MCF 10A (cell line): ENCODE results near the gene CNOT3. TPM values are rescaled to one million over a fixed set of nuclear protein-coding genes. Genes with fewer than 3 reads are reported as not detected.
"Not testable (repeated sequence)": the region's sequence is repeated elsewhere in the genome, so short reads cannot be mapped to it uniquely, and the experiment has no call there.

Experiments
- BruUV-seq: library from RNA; stranded (reverse); fragments of 400-500 nt; replicated peaks from 2 replicates; lab custom pipeline; 2021; lab: Mats Ljungman, UMichigan
- CTCF ChIA-PET: fragments of 300-600 bp; sonication (Branson Sonifier 250); formaldehyde crosslinking; extraction: SDS; loops from one replicate; lab custom pipeline; 2021; ENCODE audit warnings: antibody characterized with exemption, inconsistent platforms; lab: Yijun Ruan, JAX
- POLR2A ChIA-PET: fragments of 300-600, 350-650 bp; sonication (Branson Sonifier 250); formaldehyde crosslinking; extraction: SDS; loops from one replicate; lab custom pipeline; 2020; ENCODE audit warnings: antibody characterized with exemption, inconsistent platforms; lab: Yijun Ruan, JAX
- DNase-seq: peaks from one replicate; pipeline ENCODE4 v3.0.0-alpha.2; 2018; ENCODE audit not compliant: unreplicated experiment
- H3K27ac Mint-ChIP-seq: one replicate; pipeline ENCODE4 v1.8.0; 2022; ENCODE audit warnings: mild to moderate bottlenecking, low read depth, mixed read lengths; ENCODE audit not compliant: unreplicated experiment
- H3K27me3 Mint-ChIP-seq: one replicate; pipeline ENCODE4 v1.8.0; 2022; ENCODE audit warnings: mixed read lengths; ENCODE audit not compliant: insufficient read depth, unreplicated experiment
- H3K36me3 Mint-ChIP-seq: one replicate; pipeline ENCODE4 v1.8.0; 2022; ENCODE audit warnings: mild to moderate bottlenecking, moderate library complexity, mixed read lengths; ENCODE audit not compliant: insufficient read depth, unreplicated experiment
- H3K4me1 Mint-ChIP-seq: one replicate; pipeline ENCODE4 v1.8.0; 2022; ENCODE audit warnings: mixed read lengths; ENCODE audit not compliant: insufficient read depth, unreplicated experiment
- H3K4me3 Mint-ChIP-seq: one replicate; pipeline ENCODE4 v1.8.0; 2022; ENCODE audit warnings: mild to moderate bottlenecking, moderate library complexity, mixed read lengths; ENCODE audit not compliant: unreplicated experiment
- H3K9me3 Mint-ChIP-seq: one replicate; pipeline ENCODE4 v1.8.0; 2022; ENCODE audit warnings: mixed read lengths; ENCODE audit not compliant: unreplicated experiment
- intact Hi-C: fragments of 100-400 bp; cut with micrococcal nuclease; formaldehyde crosslinking; loops from 2 replicates; pipeline ENCODE4 v1.14.1; 2022
- total RNA-seq: library from RNA; stranded (reverse); gene quantifications from 2 replicates; pipeline ENCODE4 v1.2.3, GENCODE V29; 2022
- TF ChIP-seq, protein P1 (sequence below): fragments of 200-600 bp; IDR thresholded peaks from one replicate; pipeline ENCODE4 v1.8.0; 2022; ENCODE audit warnings: antibody characterized with exemption, mild to moderate bottlenecking; ENCODE audit not compliant: unreplicated experiment

Gene CNOT3
- total RNA-seq, 1 experiment from 2014 or later: 80.5 TPM

- BruUV-seq: no TSS peak
- intact Hi-C loops: no loop called here
- H3K27me3 Mint-ChIP-seq: no peaks in the 10 kb centered on the region
- DNase-seq: no peak
- no peak overlapping the region for H3K27ac Mint-ChIP-seq
- ChIA-PET POLR2A (interaction anchor here (0.5 kb wide), 1 partner anchor 21 kb away, joined by 4 read pairs; no protein-coding TSS in a partner anchor), CTCF (no interaction called here)
- H3K4me1 Mint-ChIP-seq: no peaks in the 10 kb centered on the region
- no peaks in the 10 kb centered on the region for H3K9me3 Mint-ChIP-seq
- H3K36me3 Mint-ChIP-seq: peaks cover 28% of the 10 kb centered on the region
- TF ChIP-seq, protein P1, sequence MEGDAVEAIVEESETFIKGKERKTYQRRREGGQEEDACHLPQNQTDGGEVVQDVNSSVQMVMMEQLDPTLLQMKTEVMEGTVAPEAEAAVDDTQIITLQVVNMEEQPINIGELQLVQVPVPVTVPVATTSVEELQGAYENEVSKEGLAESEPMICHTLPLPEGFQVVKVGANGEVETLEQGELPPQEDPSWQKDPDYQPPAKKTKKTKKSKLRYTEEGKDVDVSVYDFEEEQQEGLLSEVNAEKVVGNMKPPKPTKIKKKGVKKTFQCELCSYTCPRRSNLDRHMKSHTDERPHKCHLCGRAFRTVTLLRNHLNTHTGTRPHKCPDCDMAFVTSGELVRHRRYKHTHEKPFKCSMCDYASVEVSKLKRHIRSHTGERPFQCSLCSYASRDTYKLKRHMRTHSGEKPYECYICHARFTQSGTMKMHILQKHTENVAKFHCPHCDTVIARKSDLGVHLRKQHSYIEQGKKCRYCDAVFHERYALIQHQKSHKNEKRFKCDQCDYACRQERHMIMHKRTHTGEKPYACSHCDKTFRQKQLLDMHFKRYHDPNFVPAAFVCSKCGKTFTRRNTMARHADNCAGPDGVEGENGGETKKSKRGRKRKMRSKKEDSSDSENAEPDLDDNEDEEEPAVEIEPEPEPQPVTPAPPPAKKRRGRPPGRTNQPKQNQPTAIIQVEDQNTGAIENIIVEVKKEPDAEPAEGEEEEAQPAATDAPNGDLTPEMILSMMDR: no peak
- no peak overlapping the region for H3K4me3 Mint-ChIP-seq
Observed at GRCh38 chr19:54178581-54179261, 41.2 kb downstream of the CNOT3 start.

DNA sequence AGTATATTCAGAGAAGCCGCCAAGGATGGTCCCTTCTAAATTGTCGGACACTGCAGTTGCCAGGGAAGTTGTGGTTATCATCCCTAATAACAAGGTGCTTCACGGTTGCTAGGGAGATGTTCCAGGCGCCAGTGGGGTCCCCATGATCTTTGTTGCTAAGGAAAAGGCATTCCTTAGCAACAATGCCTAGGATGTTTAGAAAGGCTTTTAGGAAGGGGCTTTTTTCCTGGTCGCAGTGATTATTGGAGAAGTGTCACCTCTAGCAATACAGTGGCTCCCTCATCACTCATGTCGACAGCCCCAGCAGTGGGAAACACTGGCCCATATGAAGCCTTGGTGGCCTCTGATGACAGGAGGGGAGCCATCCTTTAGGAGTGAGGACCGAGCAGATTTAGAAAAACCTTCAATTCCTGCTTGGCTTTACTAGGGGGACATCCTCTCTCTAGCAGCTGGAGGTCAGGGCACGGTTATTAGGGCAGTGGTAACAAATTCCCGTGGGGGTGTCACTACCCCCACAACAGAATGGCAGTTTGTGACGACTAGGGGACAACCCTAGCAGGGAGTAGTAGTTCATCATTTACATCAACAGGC is 41.8 kb downstream of the CNOT3 start:
- CTCF ChIA-PET: interaction anchor here (0.5 to 1.1 kb wide), 2 partner anchors 11 to 174 kb away, joined by 3 to 4 read pairs; no protein-coding TSS in a partner anchor
- H3K27me3 Mint-ChIP-seq: no peaks in the 10 kb centered on the region
- no peak for DNase-seq
- TF ChIP-seq, protein P1: no peak
- peaks cover 34% of the 10 kb centered on the region for H3K36me3 Mint-ChIP-seq
- no TSS peak for BruUV-seq
- no peaks in the 10 kb centered on the region for H3K9me3 Mint-ChIP-seq
- no peak overlapping the region for H3K4me3 Mint-ChIP-seq
- no peak overlapping the region for H3K27ac Mint-ChIP-seq
- POLR2A ChIA-PET: interaction anchor here (0.5 kb wide), 1 partner anchor 21 kb away, joined by 4 read pairs; no protein-coding TSS in a partner anchor
- no peaks in the 10 kb centered on the region for H3K4me1 Mint-ChIP-seq
- intact Hi-C loops: no loop called here

DNA sequence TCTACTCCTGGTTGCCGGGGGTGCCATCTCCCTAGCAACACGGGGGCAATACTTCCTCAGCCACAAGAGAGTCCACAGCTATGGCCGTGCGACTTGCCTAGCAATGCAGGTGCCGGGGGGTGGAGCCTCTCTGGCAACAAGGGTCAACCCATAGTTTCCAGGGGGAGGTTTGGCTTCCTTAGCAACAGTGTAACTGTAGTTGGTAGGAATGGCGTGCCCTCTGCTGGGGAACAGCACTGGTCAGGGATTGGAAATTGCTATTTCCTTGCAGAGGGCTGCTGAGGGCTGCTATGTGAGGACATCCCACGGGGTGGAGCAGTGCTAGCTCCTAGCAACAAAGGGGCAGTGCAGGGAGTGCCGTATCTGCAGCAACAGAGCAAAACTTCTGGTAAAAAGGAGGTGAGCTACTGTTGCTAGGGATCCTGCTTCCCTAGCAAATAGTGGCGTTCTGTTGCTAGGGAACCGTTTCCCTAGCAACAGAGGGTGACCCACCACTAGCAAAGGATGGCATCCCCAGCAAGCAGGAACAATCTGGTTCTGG is 42.4 kb downstream of the CNOT3 start:
- intact Hi-C loops: no loop called here
- H3K27ac Mint-ChIP-seq: no peak overlapping the region
- H3K36me3 Mint-ChIP-seq: peaks cover 38% of the 10 kb centered on the region
- ChIA-PET POLR2A (no interaction called here), CTCF (interaction anchor here (0.5 to 1.1 kb wide), 3 partner anchors 12 to 174 kb away, joined by 3 to 4 read pairs (median 3); no protein-coding TSS in a partner anchor)
- H3K9me3 Mint-ChIP-seq: no peaks in the 10 kb centered on the region
- H3K4me1 Mint-ChIP-seq: no peaks in the 10 kb centered on the region
- no peak for DNase-seq
- H3K27me3 Mint-ChIP-seq: no peaks in the 10 kb centered on the region
- TF ChIP-seq, protein P1: no peak
- H3K4me3 Mint-ChIP-seq: no peak overlapping the region
- BruUV-seq: no TSS peak

- Mint-ChIP-seq H3K27me3 (no peaks in the 10 kb centered on the region), H3K27ac (no peak overlapping the region), H3K4me3 (no peak overlapping the region), H3K4me1 (no peaks in the 10 kb centered on the region), H3K9me3 (no peaks in the 10 kb centered on the region), H3K36me3 (peaks cover 44% of the 10 kb centered on the region)
- BruUV-seq: no TSS peak
- no peak for DNase-seq
- TF ChIP-seq, protein P1: no peak
- CTCF ChIA-PET: interaction anchor here (0.5 to 1.1 kb wide), 3 partner anchors 12 to 210 kb away, joined by 3 to 4 read pairs (median 3); no protein-coding TSS in a partner anchor
- intact Hi-C loops: no loop called here
- POLR2A ChIA-PET: no interaction called here
Observed at GRCh38 chr19:54180691-54181091, 43.1 kb downstream of the CNOT3 start.

DNA sequence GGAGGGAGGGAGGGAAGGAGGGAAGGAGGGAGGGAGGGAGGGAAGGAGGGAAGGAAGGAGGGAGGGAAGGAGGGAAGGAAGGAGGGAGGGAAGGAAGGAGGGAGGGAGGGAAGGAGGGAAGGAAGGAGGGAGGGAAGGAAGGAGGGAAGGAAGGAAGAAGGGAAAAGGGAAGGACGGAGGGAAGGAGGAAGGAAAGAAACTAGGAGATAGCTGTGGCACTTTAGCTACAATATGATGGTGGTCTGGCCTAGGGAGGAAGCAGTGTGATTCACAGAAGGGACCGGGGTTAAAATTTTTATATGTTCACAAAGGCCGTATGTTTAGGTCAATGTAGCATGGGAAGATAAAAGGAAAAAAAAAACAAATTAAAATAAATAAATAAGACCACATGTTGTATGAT is 44.3 kb downstream of the CNOT3 start:
- H3K27ac Mint-ChIP-seq, BruUV-seq, DNase-seq, H3K4me3 Mint-ChIP-seq, intact Hi-C loops, H3K27me3 Mint-ChIP-seq, H3K4me1 Mint-ChIP-seq, H3K9me3 Mint-ChIP-seq: not testable (repeated sequence)
- H3K36me3 Mint-ChIP-seq: peaks cover 40% of the 10 kb centered on the region
- ChIA-PET CTCF (interaction anchor here (0.7 kb wide), 1 partner anchor 10 kb away, joined by 3 read pairs; no protein-coding TSS in a partner anchor), POLR2A (interaction anchor here (0.5 kb wide), 1 partner anchor 10 kb away, joined by 3 read pairs; no protein-coding TSS in a partner anchor)
